Measurements from ENCODE around the gene F11R. TPM values are rescaled to one million over a fixed set of nuclear protein-coding genes. Genes with fewer than 3 reads are reported as not detected.
A peak's percentile ranks its signal among the peaks of the same experiment; 100 is the strongest.

F11R gene
- total and polyA plus RNA-seq, 2 donors: 28.3 to 43.0 TPM

GRCh38 chr1:161045736-161046604 is 25.0 kb upstream of the F11R start, which contains the start of gene USF1:
Gene USF1 (minus strand): TSS chr1:161045977. CDS start chr1:161043275, 2,702 bp downstream.
- Histone ChIP-seq H3K4me1 (ENCODE audit: control insufficient read depth in 2 of 2, insufficient read depth in 2 of 2, low read length in 2 of 2) (peaks cover 10 to 30% of the 10 kb centered on the region in 2 donors), H3K4me3 (ENCODE audit: low read length in 2 of 2) (peak within 1 kb of the TSS; percentile 79 to 85), H3K36me3 (ENCODE audit: control insufficient read depth in 2 of 2, insufficient read depth in 2 of 2, low read length in 1 of 2) (peaks cover 53 to 56% of the 10 kb centered on the region in 2 donors), H3K27ac (ENCODE audit: low read depth in 1 of 2, low read length in 1 of 2) (peak within 1 kb of the TSS; percentile 93 to 98), H3K27me3 (ENCODE audit: control insufficient read depth in 2 of 2, insufficient read depth in 1 of 2, low read length in 1 of 2) (no peaks in the 10 kb centered on the region), H3K9me3 (ENCODE audit: control insufficient read depth in 2 of 2, insufficient read depth in 1 of 2, low read length in 1 of 2) (peaks cover 0 to 2% of the 10 kb centered on the region in 2 donors)
- WGBS: under 1% methylated on average over 29 of the region's 29 CpGs
- peak; percentile 95 to 99 (median 98) for DNase-seq (ENCODE audit: low read depth in 6 of 9, low spot score in 9 of 9)

DNA sequence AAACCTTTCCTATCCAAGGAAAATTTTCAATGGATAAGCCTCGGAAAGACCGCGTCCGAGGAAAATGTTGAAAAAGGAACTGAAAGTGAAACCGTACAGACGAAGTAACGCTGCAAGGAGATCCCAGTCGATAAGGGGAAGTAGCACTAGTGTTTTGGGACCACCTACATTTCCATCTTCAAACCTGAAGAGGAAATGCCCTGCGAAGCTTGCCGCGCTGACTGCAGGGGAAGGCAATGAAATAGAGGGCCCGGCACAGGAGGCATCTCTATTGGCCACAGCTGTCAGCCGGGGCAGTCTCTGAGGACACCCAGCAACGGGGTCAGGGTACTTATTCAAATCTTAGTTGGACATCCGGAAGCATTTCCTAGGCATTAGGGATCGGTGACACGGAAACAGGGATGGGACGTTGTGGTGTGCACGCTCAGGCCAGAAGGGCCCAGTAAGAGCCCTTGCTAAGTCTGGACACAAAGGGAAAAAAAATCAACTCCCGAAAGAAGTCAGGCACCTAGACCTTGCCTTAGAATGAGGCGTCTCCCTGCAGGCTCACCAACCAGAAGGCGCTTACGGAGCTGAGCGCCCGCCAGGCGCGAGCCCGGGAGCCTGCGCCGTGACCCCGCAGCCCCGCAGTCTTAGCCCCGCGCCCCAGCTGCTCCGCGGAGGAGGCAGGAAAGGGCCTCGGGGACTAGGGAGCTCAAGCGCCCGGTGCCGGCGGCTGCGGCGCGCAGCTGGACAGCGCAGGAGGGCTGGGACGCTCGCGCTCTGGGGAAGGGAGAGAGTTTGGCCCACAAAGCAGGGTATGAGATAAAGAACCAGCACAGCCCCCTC is 24.2 kb upstream of the F11R start:
- Histone ChIP-seq H3K4me1 (ENCODE audit: control insufficient read depth in 2 of 2, insufficient read depth in 2 of 2, low read length in 2 of 2) (peaks cover 10 to 31% of the 10 kb centered on the region in 2 donors), H3K9me3 (ENCODE audit: control insufficient read depth in 2 of 2, insufficient read depth in 1 of 2, low read length in 1 of 2) (peaks cover 0 to 2% of the 10 kb centered on the region in 2 donors), H3K27me3 (ENCODE audit: control insufficient read depth in 2 of 2, insufficient read depth in 1 of 2, low read length in 1 of 2) (no peaks in the 10 kb centered on the region), H3K4me3 (ENCODE audit: low read length in 2 of 2) (peak overlapping the region; percentile 79 to 85), H3K36me3 (ENCODE audit: control insufficient read depth in 2 of 2, insufficient read depth in 2 of 2, low read length in 1 of 2) (peaks cover 53 to 57% of the 10 kb centered on the region in 2 donors), H3K27ac (ENCODE audit: low read depth in 1 of 2, low read length in 1 of 2) (peak overlapping the region; percentile 89 to 98)
- under 1% methylated on average over 48 of the region's 48 CpGs for WGBS
- peak in 7 of 9 donors; percentile 56 to 90 (median 78) for DNase-seq (ENCODE audit: low read depth in 6 of 9, low spot score in 9 of 9)

GRCh38 chr1:161044535-161044907 is 23.6 kb upstream of the F11R start:
- peak overlapping the region; percentile 89 to 98 for H3K27ac ChIP-seq (ENCODE audit: low read depth in 1 of 2, low read length in 1 of 2)
- H3K36me3 ChIP-seq (ENCODE audit: control insufficient read depth in 2 of 2, insufficient read depth in 2 of 2, low read length in 1 of 2): peaks cover 53 to 57% of the 10 kb centered on the region in 2 donors
- H3K4me3 ChIP-seq (ENCODE audit: low read length in 2 of 2): peak overlapping the region; percentile 79 to 85
- H3K27me3 ChIP-seq (ENCODE audit: control insufficient read depth in 2 of 2, insufficient read depth in 1 of 2, low read length in 1 of 2): no peaks in the 10 kb centered on the region
- DNase-seq (ENCODE audit: low read depth in 6 of 9, low spot score in 9 of 9): no peak
- peaks cover 0 to 2% of the 10 kb centered on the region in 2 donors for H3K9me3 ChIP-seq (ENCODE audit: control insufficient read depth in 2 of 2, insufficient read depth in 1 of 2, low read length in 1 of 2)
- peaks cover 12 to 37% of the 10 kb centered on the region in 2 donors for H3K4me1 ChIP-seq (ENCODE audit: control insufficient read depth in 2 of 2, insufficient read depth in 2 of 2, low read length in 2 of 2)

DNA sequence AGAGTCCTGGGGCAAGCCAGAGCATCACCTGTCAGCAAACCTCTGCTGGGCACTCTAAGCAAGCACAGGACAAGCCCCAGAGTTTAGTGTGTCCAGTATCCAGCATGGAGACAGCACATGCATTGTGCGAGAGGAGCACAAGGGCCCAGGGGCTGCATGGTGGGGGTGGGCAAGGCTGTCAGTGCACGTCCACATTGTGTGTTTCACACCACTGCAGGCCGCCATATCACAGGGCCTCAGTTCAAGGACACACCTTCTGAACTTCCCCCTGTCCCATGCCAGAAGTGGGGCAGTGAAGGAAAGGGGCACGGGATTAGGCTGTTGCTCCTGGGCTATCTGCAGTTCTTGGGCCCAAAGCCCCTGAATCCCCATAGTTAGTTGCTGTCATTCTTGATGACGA is 18.6 kb upstream of the F11R start:
- Histone ChIP-seq H3K27ac (ENCODE audit: low read depth in 1 of 2, low read length in 1 of 2) (peak overlapping the region; percentile 71 to 88), H3K36me3 (ENCODE audit: control insufficient read depth in 2 of 2, insufficient read depth in 2 of 2, low read length in 1 of 2) (peaks cover 39 to 43% of the 10 kb centered on the region in 2 donors), H3K4me3 (ENCODE audit: low read length in 2 of 2) (no peak overlapping the region), H3K27me3 (ENCODE audit: control insufficient read depth in 2 of 2, insufficient read depth in 1 of 2, low read length in 1 of 2) (no peaks in the 10 kb centered on the region), H3K4me1 (ENCODE audit: control insufficient read depth in 2 of 2, insufficient read depth in 2 of 2, low read length in 2 of 2) (peaks cover 22 to 47% of the 10 kb centered on the region in 2 donors), H3K9me3 (ENCODE audit: control insufficient read depth in 2 of 2, insufficient read depth in 1 of 2, low read length in 1 of 2) (peaks cover 0 to 4% of the 10 kb centered on the region in 2 donors)
- DNase-seq (ENCODE audit: low read depth in 6 of 9, low spot score in 9 of 9): no peak
- 90% methylated on average over 5 of the region's 5 CpGs for WGBS

DNA sequence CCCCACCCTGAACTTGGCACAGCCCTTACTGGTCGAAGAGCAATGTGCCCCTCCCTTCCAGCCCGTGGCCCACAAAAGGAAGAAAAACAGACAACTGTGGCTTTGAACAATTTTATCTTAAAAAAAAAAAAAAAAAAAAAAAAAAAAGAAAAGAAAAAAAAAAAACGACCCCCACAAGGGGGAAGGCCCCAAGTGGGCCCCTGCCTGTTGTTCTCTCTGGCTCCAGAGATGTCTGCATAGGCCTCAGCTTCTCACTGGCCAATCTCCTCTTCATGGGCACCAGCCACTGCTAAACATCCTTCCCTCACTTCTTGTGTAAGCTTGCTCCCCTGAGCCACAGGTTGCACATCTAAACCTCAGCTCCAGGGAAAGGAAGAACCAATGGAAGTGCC is 18.2 kb upstream of the F11R start:
- WGBS: 2% methylated on average over 3 of the region's 3 CpGs
- H3K27me3 ChIP-seq (ENCODE audit: control insufficient read depth in 2 of 2, insufficient read depth in 1 of 2, low read length in 1 of 2): no peaks in the 10 kb centered on the region
- peaks cover 19 to 45% of the 10 kb centered on the region in 2 donors for H3K4me1 ChIP-seq (ENCODE audit: control insufficient read depth in 2 of 2, insufficient read depth in 2 of 2, low read length in 2 of 2)
- DNase-seq (ENCODE audit: low read depth in 6 of 9, low spot score in 9 of 9): peak in 1 of 9 donors; percentile 29
- peaks cover 0 to 4% of the 10 kb centered on the region in 2 donors for H3K9me3 ChIP-seq (ENCODE audit: control insufficient read depth in 2 of 2, insufficient read depth in 1 of 2, low read length in 1 of 2)
- peak overlapping the region; percentile 88 to 90 for H3K27ac ChIP-seq (ENCODE audit: low read depth in 1 of 2, low read length in 1 of 2)
- peaks cover 39 to 43% of the 10 kb centered on the region in 2 donors for H3K36me3 ChIP-seq (ENCODE audit: control insufficient read depth in 2 of 2, insufficient read depth in 2 of 2, low read length in 1 of 2)
- H3K4me3 ChIP-seq (ENCODE audit: low read length in 2 of 2): peak overlapping the region; percentile 85 to 86

DNA sequence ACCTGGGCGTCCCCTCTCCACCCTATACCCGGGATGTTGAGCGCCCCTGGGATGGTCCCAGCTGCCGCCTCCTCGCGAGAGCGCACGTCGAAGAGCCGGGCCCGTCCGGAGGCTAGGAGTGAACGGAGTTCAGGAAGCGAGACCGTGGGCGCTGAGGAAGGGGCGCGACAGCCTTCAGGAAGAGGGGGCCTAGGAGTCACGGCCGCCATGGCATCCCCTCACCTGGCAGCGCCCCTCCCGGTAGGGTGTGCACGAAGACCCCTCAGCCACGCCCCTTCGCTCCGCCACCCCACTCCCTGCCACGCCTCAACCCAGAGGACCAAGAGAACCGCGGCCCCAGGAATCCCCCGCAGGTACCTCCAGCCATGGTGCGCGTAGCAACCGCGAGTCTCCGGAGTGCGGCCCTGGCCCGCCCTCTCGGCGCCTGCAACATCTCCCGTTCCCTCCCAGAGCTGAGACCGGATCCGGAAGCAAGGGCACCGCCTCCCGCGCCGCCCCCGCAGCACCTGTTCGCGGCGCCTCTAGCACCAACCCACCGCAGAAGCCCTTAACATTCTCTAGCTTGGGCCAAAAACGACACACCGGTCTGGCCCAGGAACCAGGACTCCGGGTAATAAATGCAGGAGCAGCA is 17.7 kb upstream of the F11R start, which contains the start of gene TSTD1:
TSTD1 (minus strand) TSS at position 442 of the 631 bp plus-strand sequence; CDS start at position 367, 75 bp downstream.
- Histone ChIP-seq H3K9me3 (ENCODE audit: control insufficient read depth in 2 of 2, insufficient read depth in 1 of 2, low read length in 1 of 2) (peaks cover 0 to 4% of the 10 kb centered on the region in 2 donors), H3K27me3 (ENCODE audit: control insufficient read depth in 2 of 2, insufficient read depth in 1 of 2, low read length in 1 of 2) (no peaks in the 10 kb centered on the region), H3K36me3 (ENCODE audit: control insufficient read depth in 2 of 2, insufficient read depth in 2 of 2, low read length in 1 of 2) (peaks cover 39 to 43% of the 10 kb centered on the region in 2 donors), H3K27ac (ENCODE audit: low read depth in 1 of 2, low read length in 1 of 2) (peak within 1 kb of the TSS; percentile 88 to 90), H3K4me3 (ENCODE audit: low read length in 2 of 2) (peak within 1 kb of the TSS; percentile 85 to 86), H3K4me1 (ENCODE audit: control insufficient read depth in 2 of 2, insufficient read depth in 2 of 2, low read length in 2 of 2) (peaks cover 17 to 43% of the 10 kb centered on the region in 2 donors)
- WGBS: 3% methylated on average over 54 of the region's 54 CpGs
- DNase-seq (ENCODE audit: low read depth in 6 of 9, low spot score in 9 of 9): peak in 6 of 9 donors; percentile 74 to 93 (median 86)

DNA sequence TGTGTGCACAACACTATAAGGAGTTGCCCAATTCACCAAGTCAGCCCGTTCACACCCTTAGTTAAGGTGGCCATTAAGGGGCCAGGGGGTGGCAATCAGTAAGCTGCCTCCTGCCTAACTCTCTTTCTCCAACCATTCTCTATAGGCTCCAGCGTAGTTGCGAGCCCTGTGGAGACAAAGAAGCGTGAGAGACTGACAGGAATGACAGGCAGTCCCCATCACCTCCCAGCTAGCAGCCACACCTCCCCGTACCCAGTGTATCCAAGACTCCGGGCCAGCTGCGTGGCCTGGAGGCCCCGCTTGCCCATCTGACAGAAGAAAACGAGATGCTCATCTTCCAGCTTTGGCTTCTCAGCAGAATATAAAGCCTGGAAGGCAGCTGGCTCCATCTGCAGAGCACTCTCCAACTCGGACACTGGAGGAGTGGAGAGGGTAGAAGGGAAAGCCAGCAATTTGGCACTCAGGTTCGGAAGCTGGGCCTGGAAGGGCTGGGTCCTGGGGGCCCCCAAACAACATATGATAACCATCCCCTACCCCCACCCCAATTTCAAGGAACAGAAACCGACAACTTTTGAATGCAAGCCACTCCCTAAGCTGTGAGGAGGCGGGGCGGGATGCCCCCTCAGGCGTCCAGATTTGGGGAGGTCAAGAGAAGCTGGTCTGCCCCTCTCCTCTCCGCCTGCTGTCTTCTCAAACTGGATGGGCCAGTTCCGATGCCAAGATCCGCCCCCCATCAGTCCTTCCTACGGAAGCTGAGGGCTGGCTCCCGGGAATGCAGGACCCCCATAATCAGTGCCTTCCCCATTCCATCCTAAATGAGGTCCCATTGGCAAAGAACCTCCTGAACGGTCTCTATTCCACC is 16.9 kb upstream of the F11R start:
- peaks cover 0 to 4% of the 10 kb centered on the region in 2 donors for H3K9me3 ChIP-seq (ENCODE audit: control insufficient read depth in 2 of 2, insufficient read depth in 1 of 2, low read length in 1 of 2)
- H3K4me1 ChIP-seq (ENCODE audit: control insufficient read depth in 2 of 2, insufficient read depth in 2 of 2, low read length in 2 of 2): peaks cover 17 to 38% of the 10 kb centered on the region in 2 donors
- DNase-seq (ENCODE audit: low read depth in 6 of 9, low spot score in 9 of 9): no peak
- H3K27me3 ChIP-seq (ENCODE audit: control insufficient read depth in 2 of 2, insufficient read depth in 1 of 2, low read length in 1 of 2): no peaks in the 10 kb centered on the region
- WGBS: 76% methylated on average over 21 of the region's 21 CpGs
- H3K27ac ChIP-seq (ENCODE audit: low read depth in 1 of 2, low read length in 1 of 2): peak overlapping the region; percentile 88 to 90
- H3K4me3 ChIP-seq (ENCODE audit: low read length in 2 of 2): peak overlapping the region; percentile 85 to 86
- H3K36me3 ChIP-seq (ENCODE audit: control insufficient read depth in 2 of 2, insufficient read depth in 2 of 2, low read length in 1 of 2): peaks cover 36 to 38% of the 10 kb centered on the region in 2 donors

DNA sequence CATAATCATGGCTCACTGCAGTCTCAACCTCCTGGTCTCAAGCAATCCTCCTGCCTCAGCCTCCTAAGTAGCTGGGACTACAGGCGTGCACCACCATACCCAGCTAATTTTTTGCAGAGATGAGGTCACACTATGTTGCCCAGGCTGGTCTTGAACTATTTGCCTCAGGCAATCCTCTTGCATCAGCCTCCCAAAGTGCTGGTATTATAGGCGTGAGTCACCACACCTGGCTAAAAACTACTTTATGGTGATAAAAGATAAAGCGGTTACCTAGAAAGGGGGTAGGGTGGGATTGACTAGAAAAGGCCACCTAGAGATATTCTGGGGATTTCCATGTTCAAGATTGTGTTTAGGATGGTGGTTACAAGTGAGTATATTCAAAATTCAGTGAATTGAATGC is 12.8 kb upstream of the F11R start:
- Histone ChIP-seq H3K9me3 (ENCODE audit: control insufficient read depth in 2 of 2, insufficient read depth in 1 of 2, low read length in 1 of 2) (peaks cover 0 to 4% of the 10 kb centered on the region in 2 donors), H3K27ac (ENCODE audit: low read depth in 1 of 2, low read length in 1 of 2) (no peak overlapping the region), H3K4me1 (ENCODE audit: control insufficient read depth in 2 of 2, insufficient read depth in 2 of 2, low read length in 2 of 2) (peaks cover 9 to 10% of the 10 kb centered on the region in 2 donors), H3K27me3 (ENCODE audit: control insufficient read depth in 2 of 2, insufficient read depth in 1 of 2, low read length in 1 of 2) (no peaks in the 10 kb centered on the region), H3K4me3 (ENCODE audit: low read length in 2 of 2) (no peak overlapping the region), H3K36me3 (ENCODE audit: control insufficient read depth in 2 of 2, insufficient read depth in 2 of 2, low read length in 1 of 2) (no peaks in the 10 kb centered on the region)
- no peak for DNase-seq (ENCODE audit: low read depth in 6 of 9, low spot score in 9 of 9)
- 97% methylated on average over 3 of the region's 3 CpGs for WGBS
